Effector CD4-positive, alpha-beta T cell (primary cell): ENCODE results near the gene IGSF22.
A peak's percentile ranks its signal among the peaks of the same experiment; 100 is the strongest.
"Not testable (repeated sequence)": the region's sequence is repeated elsewhere in the genome, so short reads cannot be mapped to it uniquely, and the experiment has no call there.

Source experiments
- DNase-seq: peaks from one replicate; pipeline ENCODE4 v3.0.0-alpha.2; 2020

Gene IGSF22

DNA sequence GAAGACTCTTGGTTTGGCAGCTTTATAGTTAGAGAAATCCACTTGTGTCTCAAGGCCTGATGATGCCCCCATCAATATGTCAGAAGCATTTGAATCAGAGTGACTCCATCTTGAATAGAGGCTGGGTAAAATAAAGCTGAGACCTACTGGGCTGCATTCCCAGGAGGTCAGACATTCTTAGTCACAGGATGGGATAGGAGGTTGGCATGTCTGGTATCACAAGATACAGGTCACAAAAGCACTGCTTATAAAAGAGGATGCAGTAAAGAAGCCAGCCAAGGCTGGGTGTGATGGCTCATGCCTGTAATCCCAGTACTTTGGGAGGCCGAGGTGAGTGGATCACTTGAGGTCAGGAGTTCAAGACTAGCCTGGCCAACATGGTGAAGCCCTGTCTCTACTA is 44.0 kb downstream of the IGSF22 start:
- not testable (repeated sequence) for DNase-seq

DNA sequence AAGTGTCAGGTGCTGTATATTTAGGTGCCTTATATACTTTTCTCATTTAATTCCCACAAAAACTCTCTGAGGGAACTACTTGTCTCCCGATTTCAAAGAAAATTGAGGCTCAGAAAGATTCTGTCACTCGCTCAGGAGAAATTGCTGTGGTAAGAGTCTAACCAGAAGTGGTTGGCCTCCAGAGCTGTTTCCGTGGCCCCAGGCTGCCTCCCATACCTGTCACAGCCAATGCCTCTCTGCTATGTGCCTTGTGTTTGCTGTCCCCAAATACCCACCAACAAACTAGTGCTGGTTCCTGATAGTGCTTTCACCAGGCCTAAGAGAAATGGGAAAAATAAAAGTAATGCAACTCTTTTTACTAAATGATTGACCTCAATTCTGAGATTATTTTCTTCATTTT is 48.4 kb downstream of the IGSF22 start:
- no peak for DNase-seq

DNA sequence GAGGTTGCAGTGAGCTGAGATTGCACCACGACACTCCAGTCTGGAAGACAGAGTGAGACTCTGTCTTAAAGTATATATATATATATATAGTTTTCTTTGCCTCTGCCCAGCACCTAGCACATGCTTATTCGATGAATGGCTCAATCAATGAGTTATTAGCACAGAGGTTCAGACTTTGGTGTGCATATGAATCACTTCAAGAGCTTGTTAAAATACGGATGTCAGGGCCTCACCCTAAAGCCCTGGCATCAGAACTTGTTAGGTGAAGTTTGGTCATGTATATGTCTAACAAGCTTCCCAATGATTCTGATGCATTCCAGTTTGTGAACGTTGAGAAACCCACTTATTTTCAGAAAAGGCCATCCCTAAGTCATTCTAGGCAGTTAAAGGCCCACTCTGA is 49.2 kb downstream of the IGSF22 start:
- DNase-seq: no peak

DNA sequence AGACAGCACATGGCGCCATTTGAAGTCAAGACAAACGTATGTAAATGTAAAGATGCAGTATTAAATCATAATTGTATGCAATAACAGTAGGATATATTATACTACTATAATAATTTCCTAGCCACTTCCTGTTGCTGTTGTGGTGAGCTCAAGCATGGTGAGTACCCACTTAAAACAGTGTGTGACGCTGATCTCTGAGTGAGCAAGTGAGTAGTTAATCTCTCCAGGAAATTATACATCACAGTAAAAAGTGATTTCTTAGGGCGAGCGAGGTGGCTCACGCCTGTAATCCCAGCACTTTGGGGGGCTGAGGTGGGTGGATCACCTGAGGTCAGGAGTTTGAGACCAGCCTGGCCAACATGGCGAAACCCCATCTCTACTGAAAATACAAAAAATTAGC is 53.8 kb downstream of the IGSF22 start:
- DNase-seq: peak; percentile 49

DNA sequence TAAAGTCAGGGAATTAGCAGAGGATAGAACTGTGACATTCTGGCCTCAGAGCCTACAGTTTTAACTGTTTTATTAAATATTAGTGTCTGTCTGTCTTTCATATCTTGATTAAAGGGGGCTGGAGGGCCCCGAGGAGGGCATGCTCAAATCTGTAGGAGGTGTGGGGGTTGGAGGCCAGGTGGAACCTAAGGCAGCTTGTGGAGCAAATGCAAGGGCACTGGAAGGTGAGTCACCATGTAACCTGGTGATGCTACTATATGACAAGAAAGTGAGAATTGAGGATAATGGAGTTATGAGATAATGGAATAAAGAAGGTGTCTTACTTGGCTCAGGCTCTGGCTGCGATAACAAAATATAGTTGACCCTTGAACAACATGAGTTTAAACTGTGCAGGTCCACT is 54.7 kb downstream of the IGSF22 start:
- DNase-seq: no peak

DNA sequence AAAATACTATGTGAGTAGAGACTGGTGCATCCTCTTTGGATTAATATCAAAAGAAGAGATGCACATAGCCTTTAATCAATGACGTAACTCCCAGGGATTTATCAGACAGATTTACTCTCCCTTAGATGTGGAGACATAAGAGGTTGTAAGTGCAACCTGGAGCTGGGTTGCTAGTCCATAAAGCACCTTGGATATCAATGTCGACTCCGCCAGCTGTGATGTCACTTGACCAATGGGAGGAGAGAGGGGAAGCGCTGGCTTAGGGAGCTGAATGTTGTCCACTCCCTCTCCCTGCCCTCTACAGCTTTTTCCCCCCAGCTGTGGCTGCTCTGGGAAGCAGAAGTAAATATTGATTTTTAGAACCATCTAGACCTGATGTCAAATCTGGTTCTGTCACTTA is 56.3 kb downstream of the IGSF22 start:
- DNase-seq: no peak

DNA sequence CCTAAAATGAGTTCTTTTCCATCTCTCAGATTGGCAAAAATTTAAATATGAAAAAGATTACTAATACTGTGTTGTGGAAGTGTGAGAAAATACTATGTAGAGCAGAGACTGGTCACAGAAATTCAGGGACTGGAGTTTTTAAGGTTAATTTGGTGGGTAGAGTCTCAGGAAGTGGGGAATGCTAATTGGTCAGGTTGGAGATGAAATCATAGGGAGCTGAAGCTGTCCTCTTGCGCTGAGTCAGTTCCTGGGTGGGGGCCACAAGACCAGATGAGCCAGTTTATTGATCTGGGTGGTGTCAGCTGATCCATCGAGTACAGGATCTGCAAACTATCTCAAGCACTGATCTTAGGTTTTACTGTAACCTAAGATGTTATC is 56.8 kb downstream of the IGSF22 start:
- no peak for DNase-seq

DNA sequence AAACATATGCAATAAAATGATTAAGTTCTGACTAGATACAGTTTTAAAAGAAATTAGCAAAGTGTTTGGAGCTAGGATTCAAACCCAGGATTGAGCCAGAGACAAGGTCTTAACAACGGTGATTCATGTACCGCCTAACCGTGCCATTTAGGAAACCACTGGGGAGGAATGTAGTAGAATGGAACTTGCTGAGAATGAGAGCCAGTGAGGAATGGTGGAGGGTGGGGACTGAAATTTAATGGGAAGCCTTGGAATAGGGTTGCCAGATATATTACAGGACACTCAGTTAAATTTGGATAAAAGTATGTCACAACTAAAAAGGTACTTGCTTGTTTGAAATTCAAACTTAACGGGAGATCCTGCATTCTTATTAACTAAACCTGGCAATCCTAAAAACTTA is 57.9 kb downstream of the IGSF22 start:
- no peak for DNase-seq

DNA sequence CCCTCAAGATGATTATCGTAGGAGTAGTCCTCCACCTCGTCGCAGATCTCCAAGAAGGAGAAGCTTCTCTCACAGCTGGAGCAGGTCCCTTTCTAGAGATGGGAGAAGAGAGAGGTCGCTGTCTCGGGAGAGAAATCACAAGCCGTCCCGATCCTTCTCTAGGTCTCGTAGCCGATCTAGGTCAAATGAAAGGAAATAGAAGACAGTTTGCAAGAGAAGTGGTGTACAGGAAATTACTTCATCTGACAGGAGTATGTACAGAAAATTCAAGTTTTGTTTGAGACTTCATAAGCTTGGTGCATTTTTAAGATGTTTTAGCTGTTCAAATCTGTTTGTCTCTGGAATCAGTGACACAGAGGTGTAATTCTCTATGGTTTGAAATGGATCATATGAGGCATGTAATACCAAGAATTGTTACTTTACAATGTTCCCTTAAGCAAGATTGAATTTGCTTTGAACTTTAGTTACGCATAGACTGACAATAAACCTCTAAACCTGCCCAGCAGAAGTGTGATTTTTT is 60.6 kb downstream of the IGSF22 start:
- DNase-seq: not testable (repeated sequence)

DNA sequence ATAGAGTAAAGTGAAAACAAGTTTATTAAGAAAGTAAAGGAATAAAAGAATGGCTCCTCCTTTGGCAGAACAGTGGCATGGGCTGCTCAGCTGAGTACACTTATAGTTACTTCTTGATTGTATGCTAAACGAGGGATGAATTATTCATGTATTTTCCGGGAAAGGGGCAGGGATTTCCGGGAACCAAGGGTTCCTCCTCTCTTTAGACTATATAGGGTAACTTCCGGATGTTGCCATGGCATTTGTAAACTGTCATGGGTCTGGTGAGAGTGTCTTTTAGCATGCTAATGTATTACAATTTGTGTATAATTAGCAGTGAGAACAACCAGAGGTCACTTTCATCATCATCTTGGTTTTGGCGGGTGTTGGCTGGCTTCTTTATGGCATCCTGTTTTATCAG is 68.3 kb downstream of the IGSF22 start:
- DNase-seq: no peak
